Endothelial cell of umbilical vein (primary cell): ENCODE measurements around the gene SLC2A6.

Experiments
- EZH2 ChIP-seq: IDR thresholded peaks from 2 replicates; pipeline ENCODE4 v1.6.1; 2012; ENCODE audit warnings: borderline replicate concordance, low read depth, mild to moderate bottlenecking, moderate library complexity, low read length, inconsistent platforms; ENCODE audit not compliant: severe bottlenecking
- FOS ChIP-seq: IDR thresholded peaks from 2 replicates; pipeline ENCODE4 v1.6.1; 2011; ENCODE audit warnings: mild to moderate bottlenecking, low read length, moderate library complexity, borderline replicate concordance; ENCODE audit not compliant: insufficient read depth
- GATA2 ChIP-seq: IDR thresholded peaks from 2 replicates; pipeline ENCODE4 v1.7.0; 2011; ENCODE audit warnings: low read depth, mild to moderate bottlenecking, moderate library complexity, mixed read lengths, low read length; ENCODE audit not compliant: insufficient read length, insufficient read depth
- JUN ChIP-seq: IDR thresholded peaks from 2 replicates; pipeline ENCODE4 v1.6.1; 2011; ENCODE audit warnings: borderline replicate concordance, low read depth; ENCODE audit not compliant: insufficient read length, insufficient read depth
- MAX ChIP-seq: IDR thresholded peaks from 2 replicates; pipeline ENCODE4 v1.6.1; 2011; ENCODE audit not compliant: insufficient read depth, insufficient read length
- MYC ChIP-seq: IDR thresholded peaks from one replicate; pipeline ENCODE4 v1.6.1; 2011; ENCODE audit warnings: mild to moderate bottlenecking, low read depth, low read length
- POLR2A ChIP-seq: IDR thresholded peaks from 2 replicates; pipeline ENCODE4 v1.6.1; 2012; ENCODE audit warnings: low read depth, mild to moderate bottlenecking, control low read depth, low read length
- POLR2AphosphoS5 ChIP-seq: IDR thresholded peaks from 2 replicates; pipeline ENCODE4 v1.6.1; 2012; ENCODE audit warnings: low read depth, mild to moderate bottlenecking, control low read depth, low read length, moderate library complexity; ENCODE audit not compliant: insufficient read depth
- TF ChIP-seq, protein P1 (sequence below), 2 donors: IDR thresholded peaks; 1 replicate in 1 of 2; 2 replicates in 1 of 2; pipeline ENCODE4 v1.5.1; 2011; ENCODE audit warnings: low read length in 2 of 2, mild to moderate bottlenecking in 2 of 2, moderate library complexity in 2 of 2, control low read depth in 1 of 2, inconsistent platforms in 1 of 2, low read depth in 1 of 2; ENCODE audit not compliant: insufficient read depth in 1 of 2; ENCODE audit errors: extremely low read depth in 1 of 2

GRCh38 chr9:133484671-133485437 lies 6.0 kb upstream of the SLC2A6 start:
- TF ChIP-seq POLR2A (no peak), EZH2 (no peak), JUN (no peak), MAX (no peak), POLR2AphosphoS5 (no peak), MYC (no peak), FOS (no peak), GATA2 (no peak)
- TF ChIP-seq, protein P1, sequence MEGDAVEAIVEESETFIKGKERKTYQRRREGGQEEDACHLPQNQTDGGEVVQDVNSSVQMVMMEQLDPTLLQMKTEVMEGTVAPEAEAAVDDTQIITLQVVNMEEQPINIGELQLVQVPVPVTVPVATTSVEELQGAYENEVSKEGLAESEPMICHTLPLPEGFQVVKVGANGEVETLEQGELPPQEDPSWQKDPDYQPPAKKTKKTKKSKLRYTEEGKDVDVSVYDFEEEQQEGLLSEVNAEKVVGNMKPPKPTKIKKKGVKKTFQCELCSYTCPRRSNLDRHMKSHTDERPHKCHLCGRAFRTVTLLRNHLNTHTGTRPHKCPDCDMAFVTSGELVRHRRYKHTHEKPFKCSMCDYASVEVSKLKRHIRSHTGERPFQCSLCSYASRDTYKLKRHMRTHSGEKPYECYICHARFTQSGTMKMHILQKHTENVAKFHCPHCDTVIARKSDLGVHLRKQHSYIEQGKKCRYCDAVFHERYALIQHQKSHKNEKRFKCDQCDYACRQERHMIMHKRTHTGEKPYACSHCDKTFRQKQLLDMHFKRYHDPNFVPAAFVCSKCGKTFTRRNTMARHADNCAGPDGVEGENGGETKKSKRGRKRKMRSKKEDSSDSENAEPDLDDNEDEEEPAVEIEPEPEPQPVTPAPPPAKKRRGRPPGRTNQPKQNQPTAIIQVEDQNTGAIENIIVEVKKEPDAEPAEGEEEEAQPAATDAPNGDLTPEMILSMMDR (IDR thresholded peaks at IDR 0.05; ENCODE audit: extremely low read depth in 1 of 2, insufficient read depth in 1 of 2, low read depth in 1 of 2, low read length in 2 of 2), result no peak
